GM18511 (cell line): ENCODE results near the gene MALL.
"Not testable (repeated sequence)": the region's sequence is repeated elsewhere in the genome, so short reads cannot be mapped to it uniquely, and the experiment has no call there.

ENCODE experiments used
- ATAC-seq: cut with Tn5 transposase; IDR thresholded peaks from one replicate; pipeline ENCODE4 v1.9.1; 2021; ENCODE audit warnings: mild to moderate bottlenecking, moderate library complexity; ENCODE audit not compliant: unreplicated experiment

The MALL gene

GRCh38 chr2:110054521-110055407 lies 60.9 kb downstream of the MALL start:
- ATAC-seq = not testable (repeated sequence)

- not testable (repeated sequence) for ATAC-seq
These were observed 61.9 kb downstream of the MALL start for GRCh38 chr2:110053688-110054087.

- not testable (repeated sequence) for ATAC-seq
These were observed 63.5 kb downstream of the MALL start for GRCh38 chr2:110052166-110052565.

GRCh38 chr2:110050222-110050621 lies 65.4 kb downstream of the MALL start:
- ATAC-seq = not testable (repeated sequence)

- not testable (repeated sequence) for ATAC-seq
These were observed 65.9 kb downstream of the MALL start for GRCh38 chr2:110049769-110050168.

GRCh38 chr2:110048255-110049197 lies 67.1 kb downstream of the MALL start:
- not testable (repeated sequence) for ATAC-seq

GRCh38 chr2:110047225-110047624 lies 68.4 kb downstream of the MALL start:
- not testable (repeated sequence) for ATAC-seq

- ATAC-seq = not testable (repeated sequence)
These were observed 73.5 kb downstream of the MALL start for GRCh38 chr2:110041941-110042660.

- not testable (repeated sequence) for ATAC-seq
These were observed 78.3 kb downstream of the MALL start for GRCh38 chr2:110037336-110037735.

GRCh38 chr2:110035384-110035783 lies 80.2 kb downstream of the MALL start:
- not testable (repeated sequence) for ATAC-seq

- ATAC-seq = not testable (repeated sequence)
These were observed 80.7 kb downstream of the MALL start for GRCh38 chr2:110034935-110035334.
